GM12891 (cell line): ENCODE results near the gene CATSPERE.

Source experiments
- POLR2A ChIP-seq: IDR thresholded peaks from 2 replicates; pipeline ENCODE4 v1.6.1; 2011; ENCODE audit warnings: low read depth, low read length, control low read depth
- POLR2AphosphoS5 ChIP-seq: IDR thresholded peaks from 2 replicates; pipeline ENCODE4 v1.6.1; 2011; ENCODE audit warnings: low read depth, low read length, control low read depth
- POU2F2 ChIP-seq: IDR thresholded peaks from 2 replicates; pipeline ENCODE4 v1.6.1; 2011; ENCODE audit warnings: low read depth, mild to moderate bottlenecking, control low read depth, low read length, moderate library complexity
- SPI1 ChIP-seq: IDR thresholded peaks from 2 replicates; pipeline ENCODE4 v1.6.1; 2011; ENCODE audit warnings: low read depth, low read length, control low read depth
- TAF1 ChIP-seq: IDR thresholded peaks from 2 replicates; pipeline ENCODE4 v1.6.1; 2011; ENCODE audit warnings: low read depth, low read length, control low read depth

GRCh38 chr1:244447552-244447951, 13.5 kb upstream of the CATSPERE start:
- TF ChIP-seq POLR2AphosphoS5 (no peak), POU2F2 (no peak), POLR2A (no peak), SPI1 (no peak), TAF1 (no peak)
